Measurements from ENCODE around the gene HACL1.
"Not testable (repeated sequence)": the region's sequence is repeated elsewhere in the genome, so short reads cannot be mapped to it uniquely, and the experiment has no call there.

Gene HACL1

DNA sequence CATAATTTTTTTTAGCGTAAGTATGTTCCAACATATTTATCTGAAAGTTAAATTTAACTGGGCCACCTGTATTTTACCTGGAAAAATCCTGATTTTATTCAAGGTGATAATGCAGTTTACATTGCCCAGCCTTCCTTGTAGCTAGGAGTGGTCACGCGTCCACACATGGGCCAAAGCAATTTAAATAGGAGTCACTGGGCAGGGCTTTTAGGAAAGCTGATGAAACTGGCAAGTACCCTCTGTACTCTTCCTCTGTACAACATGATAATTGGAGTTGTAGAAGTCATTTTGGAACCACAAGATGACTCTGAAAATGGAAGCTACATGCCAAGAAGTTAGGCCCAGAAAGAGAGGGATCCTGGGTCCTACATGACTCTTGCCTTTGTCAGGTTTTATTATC is 9.6 kb upstream of the HACL1 start:
- H3K27me3 ChIP-seq (ENCODE audit: insufficient read depth, low read length, poor library complexity): no peaks in the 10 kb centered on the region
- H3K79me2 ChIP-seq (ENCODE audit: control insufficient read depth, insufficient read depth, low read length): no peaks in the 10 kb centered on the region
- H3K36me3 ChIP-seq (ENCODE audit: control insufficient read depth, insufficient read depth, low read length): no peaks in the 10 kb centered on the region
- H3K9ac ChIP-seq (ENCODE audit: low read length): no peak overlapping the region
- no peak overlapping the region for H2BK120ac ChIP-seq (ENCODE audit: low read depth, low read length)
- no peak overlapping the region for H3K23ac ChIP-seq (ENCODE audit: low read length)
- no peak overlapping the region for H4K5ac ChIP-seq (ENCODE audit: low read length)
- no peak overlapping the region for H2BK15ac ChIP-seq (replicated peaks; ENCODE audit: low read depth)
- H2AK5ac ChIP-seq (ENCODE audit: low read length): no peak overlapping the region
- H3K4me1 ChIP-seq (ENCODE audit: control insufficient read depth, low read depth, low read length): no peaks in the 10 kb centered on the region
- no peak overlapping the region for H4K8ac ChIP-seq (ENCODE audit: low read depth, low read length)
- H3K79me1 ChIP-seq (ENCODE audit: low read length): no peaks in the 10 kb centered on the region
- no peak overlapping the region for H2BK5ac ChIP-seq (ENCODE audit: low read length)
- no CpG with 5 or more reads among the region's 3 CpGs for WGBS (ENCODE audit: extremely low coverage, insufficient coverage, low lambda C conversion rate)
- H3K18ac ChIP-seq (ENCODE audit: low read length): no peak overlapping the region
- no peak overlapping the region for H3K4me3 ChIP-seq (ENCODE audit: low read length)
- DNase-seq: no peak
- no peak overlapping the region for H3K56ac ChIP-seq (ENCODE audit: low read length)
- H3K4me2 ChIP-seq (ENCODE audit: low read length): no peak overlapping the region
- H3K4ac ChIP-seq (ENCODE audit: low read depth, low read length): no peak overlapping the region
- H3K27ac ChIP-seq (ENCODE audit: low read depth, low read length): no peak overlapping the region

DNA sequence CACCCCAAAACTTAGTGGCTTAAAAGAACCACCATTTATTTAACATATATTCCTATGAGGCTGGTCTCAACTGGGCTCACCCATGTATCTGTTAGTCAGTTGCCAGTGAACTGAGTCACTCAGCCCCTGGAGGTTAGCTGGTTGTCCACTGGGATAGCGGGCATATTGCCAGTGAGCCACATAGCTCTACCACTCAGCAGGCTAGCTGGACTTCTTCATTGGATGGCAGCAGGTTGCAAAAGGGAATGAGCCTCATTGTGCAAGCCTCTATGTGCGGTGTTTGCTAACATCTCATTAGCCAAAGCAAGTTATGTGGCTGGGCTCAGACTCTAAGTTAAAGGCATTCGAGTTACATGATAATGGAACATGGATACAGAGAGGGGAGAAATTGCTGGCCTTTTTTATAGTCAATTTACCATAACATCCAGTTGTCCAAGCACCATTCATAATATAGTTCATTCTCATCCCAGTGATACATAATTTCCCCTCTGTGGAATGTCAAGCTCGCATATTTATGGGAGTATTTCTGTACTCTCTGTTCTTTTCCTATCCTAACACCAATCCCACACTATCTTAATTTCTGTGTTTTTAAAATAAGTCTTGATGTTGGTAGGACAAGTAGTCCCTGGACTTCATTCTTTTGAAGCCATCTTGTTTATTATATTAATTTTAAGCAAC is 8.9 kb upstream of the HACL1 start:
- Histone ChIP-seq H3K4me3 (ENCODE audit: low read length) (no peak overlapping the region), H3K23ac (ENCODE audit: low read length) (no peak overlapping the region), H3K4me1 (ENCODE audit: control insufficient read depth, low read depth, low read length) (no peaks in the 10 kb centered on the region), H3K4me2 (ENCODE audit: low read length) (no peak overlapping the region), H3K4ac (ENCODE audit: low read depth, low read length) (no peak overlapping the region), H3K9ac (ENCODE audit: low read length) (no peak overlapping the region), H3K18ac (ENCODE audit: low read length) (no peak overlapping the region), H2BK15ac (replicated peaks; ENCODE audit: low read depth) (no peak overlapping the region), H3K56ac (ENCODE audit: low read length) (no peak overlapping the region), H3K79me1 (ENCODE audit: low read length) (no peaks in the 10 kb centered on the region), H4K5ac (ENCODE audit: low read length) (no peak overlapping the region), H3K36me3 (ENCODE audit: control insufficient read depth, insufficient read depth, low read length) (no peaks in the 10 kb centered on the region), H3K79me2 (ENCODE audit: control insufficient read depth, insufficient read depth, low read length) (no peaks in the 10 kb centered on the region), H2AK5ac (ENCODE audit: low read length) (no peak overlapping the region), H2BK5ac (ENCODE audit: low read length) (no peak overlapping the region), H4K8ac (ENCODE audit: low read depth, low read length) (no peak overlapping the region), H3K27me3 (ENCODE audit: insufficient read depth, low read length, poor library complexity) (no peaks in the 10 kb centered on the region), H2BK120ac (ENCODE audit: low read depth, low read length) (no peak overlapping the region), H3K27ac (ENCODE audit: low read depth, low read length) (no peak overlapping the region)
- no CpG with 5 or more reads among the region's 4 CpGs for WGBS (ENCODE audit: extremely low coverage, insufficient coverage, low lambda C conversion rate)
- DNase-seq: no peak

DNA sequence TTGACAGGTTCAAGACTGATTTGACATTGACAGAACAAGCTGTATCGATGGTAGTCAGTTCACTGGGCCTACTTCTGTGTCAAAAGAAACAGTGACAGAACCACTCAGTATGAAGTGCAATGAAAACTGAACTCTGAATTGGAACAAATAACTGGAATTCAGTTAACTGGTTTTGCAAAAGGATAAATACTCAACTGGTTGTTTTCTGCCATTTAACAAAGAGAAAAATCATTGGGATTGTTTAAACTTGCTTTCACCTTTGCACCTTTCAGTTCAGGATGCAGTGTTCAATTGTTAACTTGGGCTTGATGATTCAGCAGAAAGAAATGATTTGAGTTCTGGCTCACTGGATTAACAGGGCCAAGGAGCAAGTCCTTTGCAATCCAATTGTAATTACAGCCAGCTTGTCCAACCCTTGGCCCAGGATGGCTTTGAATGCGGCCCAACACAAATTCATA is 5.1 kb upstream of the HACL1 start:
- no peaks in the 10 kb centered on the region for H3K4me1 ChIP-seq (ENCODE audit: control insufficient read depth, low read depth, low read length)
- H3K36me3 ChIP-seq (ENCODE audit: control insufficient read depth, insufficient read depth, low read length): no peaks in the 10 kb centered on the region
- no peak overlapping the region for H3K23ac ChIP-seq (ENCODE audit: low read length)
- WGBS (ENCODE audit: extremely low coverage, insufficient coverage, low lambda C conversion rate): no CpG with 5 or more reads among the region's 2 CpGs
- H2AK5ac ChIP-seq (ENCODE audit: low read length): no peak overlapping the region
- H3K4me3 ChIP-seq (ENCODE audit: low read length): no peak overlapping the region
- no peak overlapping the region for H4K5ac ChIP-seq (ENCODE audit: low read length)
- no peak overlapping the region for H3K9ac ChIP-seq (ENCODE audit: low read length)
- DNase-seq: peak; percentile 26
- H3K4me2 ChIP-seq (ENCODE audit: low read length): no peak overlapping the region
- no peak overlapping the region for H3K18ac ChIP-seq (ENCODE audit: low read length)
- no peak overlapping the region for H3K4ac ChIP-seq (ENCODE audit: low read depth, low read length)
- no peaks in the 10 kb centered on the region for H3K79me2 ChIP-seq (ENCODE audit: control insufficient read depth, insufficient read depth, low read length)
- H2BK120ac ChIP-seq (ENCODE audit: low read depth, low read length): no peak overlapping the region
- H3K79me1 ChIP-seq (ENCODE audit: low read length): peaks cover 2% of the 10 kb centered on the region
- H3K27me3 ChIP-seq (ENCODE audit: insufficient read depth, low read length, poor library complexity): no peaks in the 10 kb centered on the region
- H3K56ac ChIP-seq (ENCODE audit: low read length): no peak overlapping the region
- no peak overlapping the region for H4K8ac ChIP-seq (ENCODE audit: low read depth, low read length)
- no peak overlapping the region for H2BK15ac ChIP-seq (replicated peaks; ENCODE audit: low read depth)
- H2BK5ac ChIP-seq (ENCODE audit: low read length): no peak overlapping the region
- H3K27ac ChIP-seq (ENCODE audit: low read depth, low read length): no peak overlapping the region

DNA sequence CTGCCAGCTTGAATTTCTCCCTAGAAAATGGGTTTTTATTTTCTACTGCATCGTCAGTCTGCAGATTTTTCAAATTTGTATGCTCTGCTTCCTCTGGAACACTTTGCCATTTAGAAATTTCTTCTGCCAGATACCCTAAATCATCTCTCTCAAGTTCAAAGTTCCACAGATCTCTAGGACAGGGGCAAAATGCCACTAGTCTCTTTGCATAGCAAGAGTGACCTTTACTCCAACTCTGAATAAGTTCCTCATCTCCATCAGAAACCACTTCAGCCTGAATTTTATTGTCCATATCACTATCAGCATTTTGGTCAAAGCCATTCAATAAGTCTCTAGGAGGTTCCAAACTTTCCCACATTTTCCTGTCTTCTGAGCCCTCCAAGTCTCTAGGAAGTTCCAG is 3.2 kb upstream of the HACL1 start:
- not testable (repeated sequence) for H3K79me1 ChIP-seq (ENCODE audit: low read length); H3K27ac ChIP-seq (ENCODE audit: low read depth, low read length); H3K27me3 ChIP-seq (ENCODE audit: insufficient read depth, low read length, poor library complexity); H3K4me3 ChIP-seq (ENCODE audit: low read length); H3K56ac ChIP-seq (ENCODE audit: low read length); H2BK120ac ChIP-seq (ENCODE audit: low read depth, low read length); H4K5ac ChIP-seq (ENCODE audit: low read length); H3K4me1 ChIP-seq (ENCODE audit: control insufficient read depth, low read depth, low read length); H2BK15ac ChIP-seq (replicated peaks; ENCODE audit: low read depth); H3K23ac ChIP-seq (ENCODE audit: low read length); H3K18ac ChIP-seq (ENCODE audit: low read length); H3K79me2 ChIP-seq (ENCODE audit: control insufficient read depth, insufficient read depth, low read length); H2AK5ac ChIP-seq (ENCODE audit: low read length); H3K9ac ChIP-seq (ENCODE audit: low read length); H2BK5ac ChIP-seq (ENCODE audit: low read length); H4K8ac ChIP-seq (ENCODE audit: low read depth, low read length); H3K4ac ChIP-seq (ENCODE audit: low read depth, low read length); H3K4me2 ChIP-seq (ENCODE audit: low read length); DNase-seq; H3K36me3 ChIP-seq (ENCODE audit: control insufficient read depth, insufficient read depth, low read length)
- no CpG with 5 or more reads among the region's 1 CpG for WGBS (ENCODE audit: extremely low coverage, insufficient coverage, low lambda C conversion rate)

DNA sequence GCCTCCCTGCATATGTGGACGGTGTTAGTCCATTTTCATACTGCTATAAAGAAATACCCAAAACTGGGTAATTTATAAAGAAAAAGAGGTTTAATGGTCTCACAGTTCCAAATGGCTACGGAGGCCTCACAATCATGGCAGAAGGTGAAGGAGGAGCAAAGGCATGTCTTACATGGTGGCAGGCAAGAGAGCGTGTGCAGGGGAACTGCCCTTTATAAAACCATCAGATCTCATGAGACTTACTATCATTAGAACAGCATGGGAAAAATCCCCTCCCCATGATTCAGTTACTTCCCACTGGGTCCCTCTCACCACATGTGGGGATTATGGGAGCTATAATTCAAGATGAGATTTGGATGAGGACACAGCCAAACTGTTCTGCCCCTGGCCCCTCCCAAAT is 1.4 kb upstream of the HACL1 start:
- not testable (repeated sequence) for H3K18ac ChIP-seq (ENCODE audit: low read length); DNase-seq; H3K4ac ChIP-seq (ENCODE audit: low read depth, low read length); H4K5ac ChIP-seq (ENCODE audit: low read length); H3K4me1 ChIP-seq (ENCODE audit: control insufficient read depth, low read depth, low read length); H3K79me2 ChIP-seq (ENCODE audit: control insufficient read depth, insufficient read depth, low read length); H2BK15ac ChIP-seq (replicated peaks; ENCODE audit: low read depth); H3K23ac ChIP-seq (ENCODE audit: low read length); H3K27ac ChIP-seq (ENCODE audit: low read depth, low read length); H3K56ac ChIP-seq (ENCODE audit: low read length); H3K27me3 ChIP-seq (ENCODE audit: insufficient read depth, low read length, poor library complexity); H3K9ac ChIP-seq (ENCODE audit: low read length); H2AK5ac ChIP-seq (ENCODE audit: low read length); H2BK5ac ChIP-seq (ENCODE audit: low read length); H4K8ac ChIP-seq (ENCODE audit: low read depth, low read length); H3K36me3 ChIP-seq (ENCODE audit: control insufficient read depth, insufficient read depth, low read length); H3K4me3 ChIP-seq (ENCODE audit: low read length); H2BK120ac ChIP-seq (ENCODE audit: low read depth, low read length)
- no CpG with 5 or more reads among the region's 3 CpGs for WGBS (ENCODE audit: extremely low coverage, insufficient coverage, low lambda C conversion rate)
- H3K79me1 ChIP-seq (ENCODE audit: low read length): peaks cover 11% of the 10 kb centered on the region
- H3K4me2 ChIP-seq (ENCODE audit: low read length): peak overlapping the region; percentile 51

DNA sequence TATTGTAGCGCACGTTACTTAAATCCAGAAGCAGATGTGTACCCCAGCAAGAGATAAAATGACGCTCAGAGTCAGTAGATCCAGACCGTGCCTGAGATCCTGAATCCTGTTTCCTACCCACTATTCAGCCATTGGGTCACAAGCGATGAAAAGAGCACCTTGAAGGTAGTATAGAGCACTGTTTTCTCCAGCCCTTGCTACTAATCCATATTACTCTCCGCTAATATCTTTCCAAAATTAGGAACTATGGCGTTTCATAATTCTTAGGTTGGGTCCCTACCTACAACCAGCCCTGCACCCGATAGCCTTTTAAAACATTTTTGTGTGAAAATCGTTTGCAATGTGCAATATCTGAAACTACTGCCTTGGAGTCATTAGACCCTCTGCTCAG is 772 bp upstream of the HACL1 start:
- Histone ChIP-seq H2BK5ac (ENCODE audit: low read length) (peak overlapping the region; percentile 27), H3K4me3 (ENCODE audit: low read length) (peak overlapping the region; percentile 85), H3K79me1 (ENCODE audit: low read length) (peaks cover 11% of the 10 kb centered on the region), H4K8ac (ENCODE audit: low read depth, low read length) (peak overlapping the region; percentile 93), H3K23ac (ENCODE audit: low read length) (no peak overlapping the region), H3K36me3 (ENCODE audit: control insufficient read depth, insufficient read depth, low read length) (peaks cover 1% of the 10 kb centered on the region), H3K18ac (ENCODE audit: low read length) (peak overlapping the region; percentile 13), H3K79me2 (ENCODE audit: control insufficient read depth, insufficient read depth, low read length) (peaks cover 6% of the 10 kb centered on the region), H2AK5ac (ENCODE audit: low read length) (no peak overlapping the region), H3K9ac (ENCODE audit: low read length) (peak overlapping the region; percentile 95), H2BK15ac (replicated peaks; ENCODE audit: low read depth) (no peak overlapping the region), H3K27me3 (ENCODE audit: insufficient read depth, low read length, poor library complexity) (no peaks in the 10 kb centered on the region), H3K56ac (ENCODE audit: low read length) (peak overlapping the region; percentile 96), H3K4ac (ENCODE audit: low read depth, low read length) (no peak overlapping the region), H3K4me1 (ENCODE audit: control insufficient read depth, low read depth, low read length) (no peaks in the 10 kb centered on the region), H3K4me2 (ENCODE audit: low read length) (peak overlapping the region; percentile 51), H3K27ac (ENCODE audit: low read depth, low read length) (peak overlapping the region; percentile 91), H4K5ac (ENCODE audit: low read length) (no peak overlapping the region), H2BK120ac (ENCODE audit: low read depth, low read length) (no peak overlapping the region)
- no CpG with 5 or more reads among the region's 9 CpGs for WGBS (ENCODE audit: extremely low coverage, insufficient coverage, low lambda C conversion rate)
- no peak for DNase-seq
